Measurements from ENCODE around the gene KDM2B. TPM values are rescaled to one million over a fixed set of nuclear protein-coding genes. Genes with fewer than 3 reads are reported as not detected.
"Not testable (repeated sequence)": the region's sequence is repeated elsewhere in the genome, so short reads cannot be mapped to it uniquely, and the experiment has no call there.

Gene KDM2B
- total RNA-seq, 2 donors from 2014 or later = 14.7 to 24.5 TPM

DNA sequence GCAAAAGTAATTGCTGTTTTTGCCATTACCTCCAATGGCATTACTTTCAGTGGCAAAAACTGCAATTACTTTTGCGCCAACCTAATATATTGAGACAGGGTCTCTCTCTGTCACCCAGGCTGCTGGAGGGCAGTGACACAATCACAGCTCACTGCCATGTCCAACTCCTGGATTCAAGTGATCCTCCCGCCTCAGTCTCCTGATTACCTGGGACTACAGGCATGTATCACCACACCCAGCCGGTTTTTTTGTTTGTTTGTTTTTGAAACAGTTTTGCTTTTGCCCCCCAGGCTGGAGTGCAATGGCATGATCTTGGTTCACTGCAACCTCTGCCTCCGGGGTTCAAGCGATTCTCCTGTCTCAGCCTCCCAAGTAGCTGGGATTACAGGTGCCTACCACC, 15.7 kb upstream of the KDM2B start:
- no peak overlapping the region for H3K9ac ChIP-seq (ENCODE audit: low read depth in 2 of 2, low read length in 2 of 2)
- H3K27me3 ChIP-seq = no peaks in the 10 kb centered on the region
- DNase-seq = no peak
- TF ChIP-seq, protein P1, sequence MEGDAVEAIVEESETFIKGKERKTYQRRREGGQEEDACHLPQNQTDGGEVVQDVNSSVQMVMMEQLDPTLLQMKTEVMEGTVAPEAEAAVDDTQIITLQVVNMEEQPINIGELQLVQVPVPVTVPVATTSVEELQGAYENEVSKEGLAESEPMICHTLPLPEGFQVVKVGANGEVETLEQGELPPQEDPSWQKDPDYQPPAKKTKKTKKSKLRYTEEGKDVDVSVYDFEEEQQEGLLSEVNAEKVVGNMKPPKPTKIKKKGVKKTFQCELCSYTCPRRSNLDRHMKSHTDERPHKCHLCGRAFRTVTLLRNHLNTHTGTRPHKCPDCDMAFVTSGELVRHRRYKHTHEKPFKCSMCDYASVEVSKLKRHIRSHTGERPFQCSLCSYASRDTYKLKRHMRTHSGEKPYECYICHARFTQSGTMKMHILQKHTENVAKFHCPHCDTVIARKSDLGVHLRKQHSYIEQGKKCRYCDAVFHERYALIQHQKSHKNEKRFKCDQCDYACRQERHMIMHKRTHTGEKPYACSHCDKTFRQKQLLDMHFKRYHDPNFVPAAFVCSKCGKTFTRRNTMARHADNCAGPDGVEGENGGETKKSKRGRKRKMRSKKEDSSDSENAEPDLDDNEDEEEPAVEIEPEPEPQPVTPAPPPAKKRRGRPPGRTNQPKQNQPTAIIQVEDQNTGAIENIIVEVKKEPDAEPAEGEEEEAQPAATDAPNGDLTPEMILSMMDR (IDR thresholded peaks at IDR 0.05) = no peak
- no peak overlapping the region for H3K27ac ChIP-seq
- H3K4me3 ChIP-seq = no peak overlapping the region
- no peaks in the 10 kb centered on the region for H3K36me3 ChIP-seq
- peaks cover 6% of the 10 kb centered on the region for H3K4me1 ChIP-seq
- H3K9me3 ChIP-seq = no peaks in the 10 kb centered on the region
- intact Hi-C loops (cut with DNase I) = no loop called here

DNA sequence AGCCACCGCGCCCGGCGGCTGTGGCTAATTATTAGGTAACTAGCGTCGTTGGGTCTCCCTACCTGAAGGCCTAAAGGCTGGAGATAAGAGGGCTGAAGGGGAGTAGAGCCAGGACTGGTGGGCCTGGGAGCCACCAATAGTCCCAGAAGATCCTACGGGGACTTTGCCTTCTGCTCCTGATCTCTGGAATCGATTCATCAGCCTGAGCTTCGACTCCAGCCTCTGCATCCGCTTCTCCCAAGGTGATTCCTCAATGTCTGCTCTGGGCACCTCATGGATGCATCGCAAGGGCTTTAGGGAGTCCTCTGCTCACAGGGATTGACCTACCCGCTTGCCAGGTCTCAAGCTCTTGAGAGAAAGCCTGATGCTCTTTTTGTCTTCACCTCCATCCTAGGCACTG, 14.7 kb upstream of the KDM2B start:
- intact Hi-C loops (cut with DNase I) = no loop called here
- TF ChIP-seq, protein P1 (IDR thresholded peaks at IDR 0.05) = no peak
- H3K9me3 ChIP-seq = no peaks in the 10 kb centered on the region
- H3K9ac ChIP-seq (ENCODE audit: low read depth in 2 of 2, low read length in 2 of 2) = no peak overlapping the region
- H3K36me3 ChIP-seq = no peaks in the 10 kb centered on the region
- no peak overlapping the region for H3K27ac ChIP-seq
- peaks cover 6% of the 10 kb centered on the region for H3K4me1 ChIP-seq
- no peaks in the 10 kb centered on the region for H3K27me3 ChIP-seq
- H3K4me3 ChIP-seq = no peak overlapping the region
- no peak for DNase-seq

DNA sequence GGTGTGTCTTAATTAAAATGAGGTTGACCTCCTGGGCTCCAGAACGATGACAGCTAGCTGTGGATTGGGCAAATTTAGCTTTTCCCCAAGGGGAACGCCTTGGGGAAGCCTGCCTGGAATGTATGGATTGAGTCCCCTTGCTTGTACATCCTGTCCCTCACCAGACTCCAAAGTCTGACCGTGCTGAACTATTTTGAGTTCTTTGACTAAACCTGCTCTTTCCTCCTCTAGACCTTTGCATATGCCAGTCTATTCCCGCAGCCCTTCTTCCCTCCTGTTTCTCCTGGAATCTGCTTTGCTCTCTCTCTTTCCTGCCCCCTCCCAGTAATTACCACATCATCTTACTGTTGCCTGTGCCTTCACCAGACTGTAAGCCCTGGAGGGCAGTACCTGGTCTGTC, 11.5 kb upstream of the KDM2B start:
- no peaks in the 10 kb centered on the region for H3K27me3 ChIP-seq
- TF ChIP-seq, protein P1 (IDR thresholded peaks at IDR 0.05) = no peak
- H3K27ac ChIP-seq = no peak overlapping the region
- H3K9ac ChIP-seq (ENCODE audit: low read depth in 2 of 2, low read length in 2 of 2) = no peak overlapping the region
- H3K4me3 ChIP-seq = no peak overlapping the region
- no peaks in the 10 kb centered on the region for H3K36me3 ChIP-seq
- no peaks in the 10 kb centered on the region for H3K9me3 ChIP-seq
- DNase-seq = no peak
- intact Hi-C loops (cut with DNase I) = no loop called here
- H3K4me1 ChIP-seq = no peaks in the 10 kb centered on the region

DNA sequence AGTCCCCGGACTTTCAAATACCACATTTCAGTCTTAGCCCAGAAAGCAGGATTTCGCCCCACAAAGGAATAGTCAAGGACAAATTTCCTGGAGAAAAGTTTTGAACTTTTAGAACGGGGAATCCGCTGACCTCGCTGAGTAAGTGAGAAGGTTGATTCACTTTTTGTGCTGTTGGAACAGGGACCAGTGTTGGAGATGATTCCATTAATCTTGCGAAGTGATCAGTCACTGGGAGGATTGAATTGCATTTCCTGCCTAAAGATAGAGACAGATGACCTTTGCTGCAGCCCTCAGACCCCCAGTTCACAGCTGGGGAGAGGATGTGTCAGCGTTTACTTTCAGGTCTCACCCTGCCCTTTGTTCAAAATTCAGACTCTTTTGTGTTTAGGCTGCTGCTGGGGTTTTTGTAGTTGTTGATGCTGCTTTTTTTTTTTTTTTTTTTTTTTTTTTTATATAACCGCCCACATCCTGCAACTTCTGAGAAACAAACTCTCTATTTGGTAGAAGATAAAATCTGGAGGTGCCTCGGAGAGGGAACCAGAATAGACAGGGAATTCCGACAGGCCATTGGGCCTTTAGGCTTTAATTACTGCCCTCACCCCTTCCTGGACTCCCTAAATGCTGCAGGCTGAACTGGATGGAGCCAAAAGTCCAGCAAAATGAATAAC, 9.8 kb upstream of the KDM2B start:
- Histone ChIP-seq H3K27ac (peak overlapping the region; percentile 79), H3K36me3 (no peaks in the 10 kb centered on the region), H3K4me1 (no peaks in the 10 kb centered on the region), H3K9me3 (no peaks in the 10 kb centered on the region), H3K9ac (ENCODE audit: low read depth in 2 of 2, low read length in 2 of 2) (peak overlapping the region in 1 of 2 donors; percentile 51), H3K27me3 (no peaks in the 10 kb centered on the region), H3K4me3 (no peak overlapping the region)
- TF ChIP-seq, protein P1 (IDR thresholded peaks at IDR 0.05) = no peak
- intact Hi-C loops (cut with DNase I) = no loop called here
- no peak for DNase-seq

DNA sequence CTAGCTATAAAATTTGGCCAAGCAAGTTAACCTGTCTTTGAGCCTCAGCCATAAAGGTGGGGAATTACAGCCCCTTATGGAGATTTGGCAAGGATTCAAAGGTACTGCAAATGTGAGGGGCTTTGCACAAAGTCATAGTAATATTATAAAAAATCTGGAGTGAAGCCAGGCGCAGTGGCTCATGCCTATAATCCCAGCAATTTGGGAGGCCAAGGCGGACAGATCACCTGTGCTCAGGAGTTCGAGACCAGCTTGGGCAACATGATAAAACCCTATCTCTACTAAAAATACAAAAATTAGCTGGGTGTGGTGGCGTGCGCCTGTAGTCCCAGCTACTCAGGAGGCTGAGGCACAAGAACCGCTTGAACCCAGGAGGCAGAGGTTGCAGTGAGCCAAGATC, 4.1 kb upstream of the KDM2B start:
- H3K27ac ChIP-seq; intact Hi-C loops (cut with DNase I); H3K9me3 ChIP-seq; H3K4me1 ChIP-seq; H3K9ac ChIP-seq (ENCODE audit: low read depth in 2 of 2, low read length in 2 of 2); H3K4me3 ChIP-seq; DNase-seq; H3K36me3 ChIP-seq; H3K27me3 ChIP-seq: not testable (repeated sequence)

DNA sequence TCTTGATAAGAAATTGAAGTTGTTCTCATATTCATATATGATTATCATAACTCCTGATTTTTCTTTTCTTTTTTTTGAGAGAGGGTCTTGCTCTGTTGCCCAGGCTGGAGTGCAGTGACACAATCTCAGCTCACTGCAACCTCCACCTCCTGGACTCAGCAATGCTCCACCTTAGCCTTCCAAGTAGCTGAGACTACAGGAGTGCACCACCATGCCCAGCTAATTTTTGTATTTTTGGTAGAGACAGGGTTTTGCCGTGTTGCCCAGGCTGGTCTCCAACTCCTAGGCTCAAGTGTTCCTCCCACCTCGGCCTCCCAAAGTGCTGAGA, 2.5 kb upstream of the KDM2B start:
- intact Hi-C loops (cut with DNase I); DNase-seq; H3K27ac ChIP-seq; H3K36me3 ChIP-seq; H3K4me1 ChIP-seq; H3K9me3 ChIP-seq; H3K9ac ChIP-seq (ENCODE audit: low read depth in 2 of 2, low read length in 2 of 2); H3K27me3 ChIP-seq; H3K4me3 ChIP-seq: not testable (repeated sequence)
